Pulmonary artery endothelial cell (primary cell): Measurements from ENCODE around the gene PARP8. TPM values are rescaled to one million over a fixed set of nuclear protein-coding genes. Genes with fewer than 3 reads are reported as not detected.
"Not testable (repeated sequence)": the region's sequence is repeated elsewhere in the genome, so short reads cannot be mapped to it uniquely, and the experiment has no call there.

Source experiments
- DNase-seq: peaks from one replicate; pipeline ENCODE4 v3.0.0-alpha.2; 2011; ENCODE audit warnings: low read depth, low spot score
- total RNA-seq: library from RNA; depleted of rRNA; stranded (reverse); fragments of >200 nt; gene quantifications from 2 replicates; pipeline ENCODE4 v1.2.3, GENCODE V29; 2014

PARP8 gene
- total RNA-seq, 1 donor from 2014 or later = 0.13 TPM

DNA sequence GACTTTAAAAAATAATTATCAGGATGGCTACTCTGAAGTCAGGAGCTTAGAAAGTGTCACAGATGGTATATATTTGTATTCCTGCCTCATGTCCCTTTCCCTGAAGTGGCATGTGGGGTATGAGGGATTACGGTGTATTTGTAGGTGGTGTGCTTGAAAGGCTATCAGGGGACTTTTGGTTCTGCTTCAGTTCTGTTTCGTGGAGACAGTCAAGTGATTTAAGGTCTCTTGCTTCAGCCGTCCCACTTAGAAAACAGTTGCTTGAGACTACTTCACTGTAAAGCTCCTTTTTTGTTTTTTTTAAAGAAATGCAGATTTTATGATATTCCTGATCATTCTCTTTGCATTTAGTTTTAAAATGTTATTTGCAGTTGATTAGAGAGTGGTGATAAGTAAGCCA lies 18.3 kb downstream of the PARP8 start:
- no peak for DNase-seq

DNA sequence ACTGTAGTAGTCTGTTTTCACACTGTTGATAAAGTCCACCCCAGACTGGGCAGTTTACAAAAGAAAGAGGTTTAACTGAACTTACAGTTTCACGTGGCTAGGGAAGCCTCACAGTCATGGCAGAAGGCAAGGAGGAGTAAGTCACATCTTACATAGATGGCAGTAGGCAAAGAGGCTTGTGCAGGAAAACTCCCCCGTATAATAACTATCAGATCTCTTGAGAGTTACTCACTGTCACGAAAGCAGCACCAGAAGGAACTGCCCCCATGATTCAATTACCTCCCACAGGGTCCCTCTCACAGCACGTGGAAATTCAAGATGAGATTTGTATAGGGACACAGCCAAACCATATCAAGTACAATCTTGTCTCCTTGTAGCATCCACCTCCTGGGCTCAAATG lies 21.1 kb downstream of the PARP8 start:
- no peak for DNase-seq

DNA sequence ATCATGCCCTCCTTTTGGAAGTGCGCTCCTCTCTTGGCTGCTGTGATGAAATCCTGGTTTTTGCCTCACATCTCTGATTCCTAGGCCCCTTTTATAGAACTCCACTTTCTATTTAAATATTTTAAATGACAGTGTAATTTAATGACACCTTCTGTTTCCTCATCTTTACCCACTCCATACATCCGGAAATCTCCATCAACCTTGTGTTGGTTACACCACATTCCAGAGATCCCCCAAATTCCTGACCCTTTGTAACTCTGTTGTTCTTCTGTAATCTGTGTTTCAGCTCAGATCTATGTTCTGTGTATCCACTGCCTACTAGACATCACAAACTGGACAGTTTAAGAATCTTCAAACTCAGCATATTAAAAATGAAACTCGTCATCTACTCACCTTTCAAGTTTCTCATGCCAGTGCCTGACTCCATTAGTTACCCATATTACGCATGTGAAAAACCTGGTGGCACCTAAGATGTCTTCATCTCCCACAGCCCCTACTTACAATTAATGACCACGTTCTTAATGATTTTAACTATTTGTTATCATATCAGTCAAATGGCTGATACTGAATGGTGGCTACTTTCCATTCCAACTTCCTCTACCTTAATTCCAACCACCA lies 25.1 kb downstream of the PARP8 start:
- DNase-seq = no peak

DNA sequence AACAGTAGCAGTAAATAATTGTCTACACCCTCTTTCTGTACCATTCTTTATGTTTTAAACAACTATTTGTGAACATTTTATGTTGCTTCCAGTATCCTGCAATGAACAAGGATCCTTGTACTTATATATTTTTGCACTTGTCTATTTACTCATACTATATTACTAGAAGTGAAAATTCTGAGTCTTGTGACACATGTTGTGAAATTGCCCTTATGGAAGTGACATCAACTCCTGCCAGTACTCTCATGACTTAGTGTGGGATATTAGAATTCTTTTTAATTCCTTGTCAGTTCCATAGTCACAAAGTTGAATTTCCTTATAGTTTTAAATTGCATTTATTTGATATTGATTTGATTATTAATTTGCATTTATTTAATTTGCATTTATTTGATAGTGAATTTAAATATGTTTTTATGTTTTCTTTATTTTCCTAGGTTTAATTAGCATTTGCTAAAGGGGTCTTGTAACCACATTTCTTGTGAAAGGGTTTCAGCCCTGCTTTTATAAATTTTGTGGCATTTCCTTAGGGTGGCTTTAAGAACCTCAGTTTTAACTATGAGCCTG lies 27.7 kb downstream of the PARP8 start:
- no peak for DNase-seq

DNA sequence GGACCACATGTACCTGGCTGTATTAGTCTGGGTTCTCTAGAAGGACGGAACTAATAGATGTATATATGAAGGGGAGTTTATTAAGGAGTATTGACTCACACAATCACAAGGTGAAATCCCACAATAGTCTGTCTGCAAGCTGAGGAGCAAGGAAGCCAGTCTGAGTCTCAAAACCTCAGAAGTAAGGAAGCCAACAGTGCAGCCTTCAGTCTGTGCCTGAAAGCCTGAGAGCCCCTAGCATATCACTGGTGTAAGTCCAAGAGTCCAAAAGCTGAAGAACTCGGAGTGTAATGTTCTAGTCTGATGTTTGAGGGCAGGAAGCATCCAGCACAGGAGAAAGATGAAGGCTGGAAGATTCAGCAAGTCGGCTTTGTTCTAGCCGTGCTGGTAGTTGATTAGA lies 28.2 kb downstream of the PARP8 start:
- DNase-seq = not testable (repeated sequence)

DNA sequence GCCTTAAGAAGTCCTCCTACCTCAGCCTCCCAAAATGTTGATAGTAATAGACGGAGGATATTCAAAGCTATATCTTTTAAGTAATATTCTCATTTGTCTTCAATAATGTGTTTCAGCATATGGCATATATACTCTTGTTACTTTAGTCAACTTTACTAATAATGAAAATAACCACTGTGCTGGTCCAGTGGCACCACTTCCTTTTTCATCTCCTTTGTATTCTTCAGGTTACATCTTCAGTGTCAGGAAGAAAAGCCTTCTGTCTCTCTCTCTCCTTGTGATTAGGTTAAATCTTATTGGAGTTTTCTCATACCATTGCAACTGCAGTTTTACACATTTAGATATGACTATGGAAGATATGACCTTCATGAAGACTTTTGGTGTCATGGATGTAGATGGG lies 31.3 kb downstream of the PARP8 start:
- DNase-seq = no peak

DNA sequence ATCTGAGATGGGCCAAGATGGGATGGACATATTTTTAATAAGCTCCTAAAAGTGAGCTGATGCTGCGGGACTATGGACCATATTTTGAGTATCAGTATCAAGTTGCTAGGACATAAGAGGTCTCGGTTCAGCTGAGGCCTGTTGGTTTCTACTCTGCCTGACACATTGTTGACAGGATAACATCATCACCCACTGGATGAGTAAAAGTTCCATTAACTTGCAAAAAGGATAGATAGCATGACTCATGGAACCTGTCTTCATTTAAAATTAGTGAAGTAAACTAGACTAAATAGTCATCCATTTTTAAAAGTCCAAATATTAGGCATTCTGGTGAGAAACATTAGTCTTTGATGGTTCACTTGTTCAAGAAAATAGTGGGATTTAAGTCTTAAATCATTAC lies 33.3 kb downstream of the PARP8 start:
- no peak for DNase-seq

DNA sequence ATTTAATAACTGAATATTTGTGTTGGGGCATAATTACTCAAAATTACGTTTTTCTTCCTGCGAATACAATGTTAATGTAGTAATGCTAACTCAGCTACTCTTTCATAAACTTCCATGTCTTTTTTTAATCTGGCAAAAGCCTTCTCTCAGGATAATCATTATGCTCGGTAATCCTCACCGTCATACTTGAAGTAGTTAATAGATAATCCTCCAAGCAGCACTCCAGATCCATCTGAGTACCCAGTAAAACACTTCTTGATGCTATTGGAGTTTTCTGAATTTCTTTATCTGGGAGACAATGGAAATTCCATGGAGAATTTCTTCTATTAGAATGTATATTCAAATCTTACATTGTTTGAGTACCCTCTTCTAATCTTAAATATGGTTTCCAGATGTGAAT lies 34.3 kb downstream of the PARP8 start:
- no peak for DNase-seq

DNA sequence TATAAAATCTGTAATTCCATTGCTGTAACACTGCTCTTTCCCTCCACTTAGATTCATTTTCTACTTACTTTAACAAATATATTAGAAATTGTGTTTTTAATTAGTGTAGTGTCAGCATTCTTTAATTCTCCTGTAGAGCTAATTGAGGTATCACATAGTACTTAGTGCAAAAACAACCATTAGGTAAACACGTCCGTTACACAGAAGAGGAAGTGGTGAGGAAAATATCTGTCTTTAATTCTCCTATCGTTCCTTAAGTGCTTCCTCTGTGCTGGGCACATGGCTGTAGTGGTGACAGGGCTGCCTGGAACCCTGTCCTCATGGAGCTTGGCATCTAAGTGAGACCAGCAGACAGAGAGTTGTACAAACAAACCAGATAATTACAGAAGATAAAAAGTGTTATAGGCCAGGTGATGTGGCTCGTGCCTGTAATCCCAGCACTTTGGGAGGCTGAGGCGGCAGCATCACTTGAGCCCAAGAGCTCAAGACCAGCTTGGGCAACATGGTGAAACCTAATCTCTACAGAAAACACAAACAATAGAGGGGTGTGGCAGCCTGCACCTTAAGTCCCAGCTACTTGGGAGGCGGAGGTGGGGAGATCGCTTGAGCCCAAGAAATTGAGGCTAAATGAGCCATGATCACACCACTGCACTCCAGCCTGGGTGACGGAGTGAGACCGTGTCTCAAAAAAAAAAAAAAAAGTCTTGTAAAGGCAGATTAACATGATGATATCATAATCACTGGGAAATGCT lies 36.4 kb downstream of the PARP8 start:
- no peak for DNase-seq

DNA sequence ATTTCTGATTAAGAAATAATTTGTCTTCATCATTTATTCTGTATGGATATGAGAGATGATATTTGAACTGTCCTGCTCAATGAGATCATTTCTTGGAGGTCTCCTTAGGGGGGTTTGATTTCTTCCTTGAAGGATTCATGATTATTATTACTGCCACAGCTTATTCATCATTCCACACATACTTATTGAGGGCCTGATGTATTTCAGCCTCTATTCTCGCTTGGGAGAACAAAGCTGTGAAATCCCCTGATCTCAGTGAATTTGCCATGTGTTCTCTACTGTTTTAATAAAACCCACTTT lies 36.9 kb downstream of the PARP8 start:
- DNase-seq = no peak

DNA sequence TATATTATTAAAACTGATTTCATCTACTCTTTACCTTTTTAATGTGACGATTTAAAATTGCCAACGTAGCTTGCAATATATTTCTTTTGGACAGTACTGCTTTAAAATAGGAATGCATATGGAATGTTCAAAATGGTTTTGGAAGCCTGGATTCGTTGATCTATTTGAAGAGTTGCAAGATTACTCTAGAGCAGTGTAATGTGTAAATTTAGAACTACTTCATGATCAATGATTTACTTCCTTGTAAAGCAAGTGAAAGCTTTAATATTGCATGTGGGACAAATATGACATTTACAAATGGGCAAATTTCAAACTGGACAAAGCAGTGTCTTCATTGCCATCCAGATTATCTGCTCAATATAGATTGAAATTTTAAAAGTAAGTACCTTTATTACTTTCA lies 38.3 kb downstream of the PARP8 start:
- DNase-seq = no peak

DNA sequence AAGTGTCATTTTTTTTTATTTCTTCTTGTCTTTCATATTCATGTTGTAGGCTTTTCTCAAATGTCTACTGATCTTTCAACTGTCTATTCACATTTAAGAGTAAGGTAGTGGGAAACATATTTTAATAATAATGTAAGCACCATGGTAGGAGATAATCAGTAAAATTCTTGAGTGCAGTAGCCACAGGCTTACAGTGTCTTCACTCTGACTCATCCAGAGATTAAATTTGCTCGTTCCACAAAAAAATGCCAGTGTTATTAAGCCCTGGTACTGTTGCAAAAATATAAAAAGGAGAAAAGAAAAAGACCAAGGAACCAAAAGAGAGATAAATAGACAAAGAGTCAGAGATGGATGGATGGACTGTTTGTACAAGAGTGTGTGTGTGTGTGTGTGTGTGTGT lies 43.0 kb downstream of the PARP8 start:
- DNase-seq = no peak

DNA sequence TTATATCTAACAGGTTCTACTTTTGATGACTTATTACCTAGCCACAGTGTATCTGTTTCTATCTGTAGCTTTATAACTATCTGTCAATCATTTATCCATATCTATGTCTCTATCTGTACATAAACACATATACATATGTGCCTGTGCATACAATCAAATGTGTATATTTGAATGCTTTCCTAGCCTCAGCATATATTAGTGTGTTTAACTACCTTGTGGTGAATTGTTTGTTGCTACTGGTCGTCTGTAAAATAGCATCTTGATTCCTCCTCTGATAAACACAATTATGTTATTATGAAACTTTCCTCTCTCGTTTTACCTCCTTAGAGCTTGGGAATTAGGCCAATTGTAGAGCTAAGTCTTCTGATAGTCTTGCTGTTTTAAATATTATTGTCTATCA lies 44.4 kb downstream of the PARP8 start:
- DNase-seq = no peak

DNA sequence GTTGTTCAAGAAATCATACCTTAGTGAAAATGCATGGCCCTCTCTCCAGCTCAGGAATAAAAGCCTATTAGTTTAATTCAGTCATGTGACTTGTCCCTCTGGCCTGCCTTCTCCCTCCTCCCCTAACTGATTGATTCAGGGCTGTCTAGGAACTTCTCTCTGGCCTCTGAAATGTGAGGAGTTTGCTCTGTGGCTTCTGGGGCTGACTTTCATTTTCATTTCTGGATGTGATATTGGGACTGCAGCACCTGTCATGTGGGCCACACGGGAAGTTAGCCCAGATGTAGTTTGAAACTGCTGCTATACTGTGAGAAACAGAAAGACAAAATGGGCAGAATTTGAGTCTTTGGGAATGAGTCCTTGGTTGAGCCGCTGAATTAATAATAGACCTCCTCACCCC lies 44.8 kb downstream of the PARP8 start:
- DNase-seq = no peak

DNA sequence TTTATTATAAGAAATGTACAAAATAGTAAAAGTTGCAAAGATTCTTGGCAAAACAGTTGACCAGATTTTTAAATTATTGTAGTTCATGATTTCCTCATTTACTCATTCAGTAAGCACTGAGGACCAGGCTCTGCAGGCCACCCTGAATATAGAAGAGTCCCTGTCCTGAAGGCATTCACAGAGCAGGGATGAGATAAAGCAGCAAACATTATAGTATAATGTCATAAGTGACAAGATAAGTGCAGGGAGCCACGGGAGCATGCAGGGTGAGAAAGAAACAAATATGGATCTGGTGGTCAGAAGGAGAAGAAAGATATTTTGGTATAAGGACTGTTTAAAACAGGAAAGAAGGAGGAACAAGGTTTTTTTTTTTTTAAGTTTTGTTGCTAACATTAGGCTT lies 46.0 kb downstream of the PARP8 start:
- no peak for DNase-seq

DNA sequence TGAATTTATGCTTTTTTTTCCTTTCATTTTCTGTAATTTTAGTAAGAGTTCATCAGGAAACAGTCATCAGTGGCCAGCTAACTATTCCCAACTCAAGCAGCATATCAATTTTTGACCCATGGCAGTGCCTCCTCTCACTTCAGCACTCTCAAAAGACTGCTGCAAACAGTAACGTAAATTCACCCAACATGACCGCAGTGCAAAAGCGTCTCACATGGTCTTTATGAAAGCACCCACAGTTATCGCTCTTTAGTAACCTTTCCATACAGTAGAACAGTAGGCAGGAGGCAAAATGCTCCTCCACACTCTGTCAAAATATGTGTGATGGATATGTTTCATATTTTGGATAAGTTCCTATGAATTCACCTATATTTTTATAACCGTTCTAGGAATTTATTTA lies 48.6 kb downstream of the PARP8 start:
- no peak for DNase-seq

DNA sequence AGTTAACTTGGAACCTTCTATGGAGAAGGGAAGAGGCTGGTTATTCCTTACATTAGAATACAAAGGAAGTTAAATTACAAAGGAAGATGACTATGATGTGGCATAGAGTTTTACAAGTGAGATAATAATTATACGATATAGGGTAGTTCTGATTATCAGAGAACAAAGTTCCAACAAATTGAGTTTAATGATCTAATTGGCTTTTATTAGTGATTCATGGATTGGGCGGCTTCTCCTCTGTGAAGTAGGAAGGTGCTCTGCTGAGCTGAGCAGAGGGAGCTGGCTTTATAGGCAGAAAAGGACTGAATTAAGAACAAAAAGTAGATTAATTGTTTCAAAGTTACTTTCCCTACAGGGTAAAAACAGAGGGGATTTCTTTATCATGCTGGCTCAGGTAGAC lies 49.7 kb downstream of the PARP8 start:
- no peak for DNase-seq

DNA sequence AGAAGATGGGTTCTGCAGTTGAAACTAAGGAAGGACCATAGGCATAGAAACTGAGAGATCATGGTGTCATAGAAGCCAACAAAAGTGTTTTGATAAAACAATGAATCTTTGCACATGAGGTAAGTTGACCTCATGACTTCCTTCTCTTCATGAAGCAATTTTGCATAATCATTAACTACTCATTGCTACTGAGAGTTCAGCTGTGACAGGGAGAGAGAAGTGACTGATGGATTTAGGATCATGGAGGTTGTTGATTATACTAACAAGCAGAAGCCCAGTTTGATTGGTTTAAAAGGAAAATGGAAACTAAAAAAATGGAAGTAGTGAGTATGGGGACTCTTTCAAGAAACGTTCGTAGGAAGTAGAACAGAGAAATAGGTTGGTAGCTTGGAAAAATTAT lies 51.2 kb downstream of the PARP8 start:
- no peak for DNase-seq

DNA sequence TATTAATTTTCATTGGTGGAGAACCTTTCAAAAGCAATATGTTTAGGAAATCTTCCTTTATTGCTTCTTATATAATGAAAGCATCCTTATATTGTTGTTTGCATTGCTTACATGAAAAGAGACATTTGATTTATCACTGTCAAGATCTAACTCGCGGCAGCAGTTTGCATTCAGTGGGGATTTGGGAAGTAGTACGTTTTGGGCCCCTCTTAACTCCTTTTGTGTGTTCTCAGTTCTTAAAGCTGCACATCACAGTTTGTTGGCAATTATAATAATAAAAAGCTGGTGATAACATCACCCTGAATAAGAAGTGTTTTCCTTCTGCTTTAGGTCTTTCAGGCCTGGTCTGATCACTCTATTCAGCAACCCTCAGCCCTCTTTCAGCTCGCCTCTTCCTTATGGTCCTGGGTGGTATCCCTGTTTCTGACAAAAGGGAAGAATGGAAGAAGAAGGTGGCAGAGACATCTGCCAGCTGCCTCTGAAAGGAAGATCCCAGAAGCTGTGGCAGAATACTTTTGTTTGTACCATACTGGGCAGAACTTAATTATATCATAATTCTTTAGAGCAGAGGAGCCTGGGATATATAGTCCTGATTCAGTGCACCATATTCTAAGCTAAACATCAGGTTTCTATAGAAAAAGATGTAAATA lies 53.7 kb downstream of the PARP8 start:
- DNase-seq = no peak

DNA sequence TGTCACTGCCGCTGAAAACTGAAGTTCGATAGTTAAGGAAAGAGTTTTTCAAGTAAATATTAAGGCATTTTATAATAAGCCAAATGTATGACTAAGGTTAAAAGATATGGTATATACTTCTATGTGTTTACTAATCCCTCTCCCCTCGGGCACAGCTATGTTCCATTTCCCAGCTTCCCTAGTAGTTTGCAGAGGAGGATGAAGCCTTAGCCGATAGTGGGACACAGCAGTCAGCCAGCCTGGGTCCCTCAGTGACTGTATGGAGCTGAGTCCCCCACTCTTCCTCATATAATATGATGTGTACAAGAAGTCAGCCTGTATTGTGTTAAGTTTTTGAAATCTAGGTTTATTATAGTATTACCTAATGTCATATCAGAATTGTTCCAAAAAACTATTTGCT lies 55.8 kb downstream of the PARP8 start:
- DNase-seq = no peak

DNA sequence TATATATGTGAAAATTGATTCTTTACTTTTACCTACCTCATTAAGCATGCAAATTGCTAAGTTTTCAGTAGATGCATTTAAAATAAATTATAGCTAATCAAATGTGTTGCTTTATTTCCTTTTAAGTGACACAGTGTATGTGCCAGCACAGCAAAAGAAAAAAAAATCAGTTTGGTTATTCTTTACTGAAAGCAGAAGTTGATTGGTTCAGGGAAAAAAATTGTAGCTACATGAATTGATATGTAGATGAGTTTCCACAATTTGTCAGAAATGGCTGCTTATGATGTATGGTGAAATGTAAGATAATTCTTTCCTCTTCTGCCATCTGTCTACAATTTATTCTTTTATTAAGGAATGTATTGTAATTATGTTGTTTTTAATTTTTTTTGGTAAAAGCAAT lies 57.8 kb downstream of the PARP8 start:
- no peak for DNase-seq

DNA sequence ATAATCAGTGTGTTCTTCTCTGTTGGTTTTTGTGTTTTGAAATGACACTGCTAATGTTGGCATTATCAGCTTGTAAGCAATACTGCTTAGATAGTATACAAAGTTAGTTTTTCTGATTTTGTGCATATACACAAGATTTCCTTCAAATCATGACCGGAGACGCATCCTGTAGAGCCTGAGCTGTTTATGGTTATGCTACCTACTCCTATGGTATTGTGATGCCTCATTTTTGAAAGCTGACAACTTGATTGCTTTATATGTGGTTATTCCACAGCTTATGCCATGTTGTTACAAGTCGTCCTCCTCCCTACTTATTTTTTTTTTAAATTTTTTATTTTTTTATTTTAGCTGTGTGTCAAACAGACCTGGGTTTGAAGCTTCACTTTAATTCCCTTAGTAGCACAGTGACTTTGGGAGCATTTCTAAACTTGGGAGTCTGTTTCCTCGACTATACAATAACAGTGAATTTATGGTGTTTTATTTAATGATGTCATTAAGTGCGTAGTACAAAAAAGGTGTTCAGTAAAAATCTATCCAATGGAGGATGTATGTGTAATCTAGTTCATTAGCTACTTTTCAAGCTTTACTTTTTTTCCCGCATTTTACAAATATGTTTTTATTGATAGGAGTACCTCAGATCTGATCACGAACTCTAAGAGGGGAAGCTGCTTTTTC lies 59.5 kb downstream of the PARP8 start:
- DNase-seq = no peak
